HG03354 (cell line): ENCODE results near the gene ATOH8.
"Not testable (repeated sequence)": the region's sequence is repeated elsewhere in the genome, so short reads cannot be mapped to it uniquely, and the experiment has no call there.

Experiments used
- ATAC-seq: cut with Tn5 transposase; IDR thresholded peaks from one replicate; pipeline ENCODE4 v1.9.1; 2021; ENCODE audit warnings: mild to moderate bottlenecking; ENCODE audit not compliant: unreplicated experiment, poor library complexity, severe bottlenecking

The ATOH8 gene

GRCh38 chr2:85813211-85813981, 59.6 kb downstream of the ATOH8 start:
- no peak for ATAC-seq

GRCh38 chr2:85813982-85814801, 60.4 kb downstream of the ATOH8 start:
- no peak for ATAC-seq

- no peak for ATAC-seq
Observed at GRCh38 chr2:85814802-85815550, 61.2 kb downstream of the ATOH8 start.

GRCh38 chr2:85819811-85820510, 66.2 kb downstream of the ATOH8 start:
- no peak for ATAC-seq

- ATAC-seq, result no peak
Observed at GRCh38 chr2:85822766-85823165, 69.0 kb downstream of the ATOH8 start.

- no peak for ATAC-seq
Observed at GRCh38 chr2:85823951-85824350, 70.2 kb downstream of the ATOH8 start.

- ATAC-seq, result peak; percentile 83
Observed at GRCh38 chr2:85826990-85827878, 73.4 kb downstream of the ATOH8 start.

GRCh38 chr2:85827879-85828569, 74.2 kb downstream of the ATOH8 start:
- ATAC-seq, result no peak

- ATAC-seq, result no peak
Observed at GRCh38 chr2:85828725-85829124, 74.9 kb downstream of the ATOH8 start.

- ATAC-seq, result not testable (repeated sequence)
Observed at GRCh38 chr2:85829394-85829793, 75.6 kb downstream of the ATOH8 start.

- no peak for ATAC-seq
Observed at GRCh38 chr2:85830645-85831044, 76.9 kb downstream of the ATOH8 start.

- no peak for ATAC-seq
Observed at GRCh38 chr2:85831735-85832134, 77.9 kb downstream of the ATOH8 start.

GRCh38 chr2:85834466-85834865, 80.7 kb downstream of the ATOH8 start:
- ATAC-seq, result no peak
